ENCODE data around the gene EPS8L1. TPM values are rescaled to one million over a fixed set of nuclear protein-coding genes. Genes with fewer than 3 reads are reported as not detected.

The EPS8L1 gene
- total and polyA plus RNA-seq, 10 donors: 0.37 to 5.3 (median 3.1) TPM; not detected in 1

DNA sequence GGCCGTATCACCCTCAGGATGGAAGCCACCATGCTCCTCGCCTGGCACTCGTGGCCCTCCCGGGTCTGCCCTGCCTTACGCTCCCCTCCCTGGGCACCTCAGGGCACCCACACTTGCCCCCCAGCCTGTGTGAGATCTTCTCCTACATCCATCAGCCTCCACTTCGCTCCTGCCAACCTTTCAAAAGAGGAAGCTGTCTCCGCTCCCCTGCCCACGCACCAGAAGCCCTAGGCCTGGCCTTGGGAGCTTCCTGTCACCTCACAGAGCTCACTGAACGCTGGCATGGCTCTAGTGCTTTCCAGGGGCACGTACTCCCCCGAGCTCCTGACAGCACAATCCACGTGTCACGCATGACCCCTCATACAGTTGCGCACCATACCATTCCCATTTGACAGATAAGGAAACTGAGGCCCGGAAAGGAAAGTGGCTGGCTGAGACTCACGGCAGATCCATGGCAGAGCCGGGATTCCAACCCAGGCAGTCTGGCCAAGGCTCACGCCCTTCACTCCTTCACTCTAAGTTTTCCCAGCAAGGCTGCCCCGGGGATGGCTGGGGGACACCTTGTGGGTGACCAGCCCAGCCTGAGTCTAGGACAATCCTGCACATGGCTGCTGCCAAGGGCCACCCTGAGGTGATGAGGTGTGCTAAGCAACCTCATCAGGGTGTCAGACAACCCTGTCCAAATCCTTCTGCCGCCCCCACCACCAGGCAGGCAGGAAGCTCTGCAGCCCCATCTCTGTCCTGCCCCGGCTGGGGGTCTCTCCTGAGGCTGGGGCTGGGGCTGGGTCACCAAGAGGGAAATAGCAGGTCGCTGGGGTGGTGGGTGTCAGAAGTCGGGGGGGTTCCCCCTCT, 22.4 kb downstream of the EPS8L1 start:
- Histone ChIP-seq H3K27ac (peak overlapping the region in 7 of 8 donors; percentile 9 to 66 (median 58)), H3K27me3 (replicated peaks in 1 of 7) (no peaks in the 10 kb centered on the region), H3K9me3 (peaks cover 0 to 6% (median 3%) of the 10 kb centered on the region in 8 donors), H3K36me3 (peaks cover 0 to 85% (median 58%) of the 10 kb centered on the region in 6 donors), H3K4me3 (no peak overlapping the region), H3K4me1 (peaks cover 5 to 36% (median 26%) of the 10 kb centered on the region in 6 donors)
- no peak for DNase-seq
- TF ChIP-seq, protein P1, sequence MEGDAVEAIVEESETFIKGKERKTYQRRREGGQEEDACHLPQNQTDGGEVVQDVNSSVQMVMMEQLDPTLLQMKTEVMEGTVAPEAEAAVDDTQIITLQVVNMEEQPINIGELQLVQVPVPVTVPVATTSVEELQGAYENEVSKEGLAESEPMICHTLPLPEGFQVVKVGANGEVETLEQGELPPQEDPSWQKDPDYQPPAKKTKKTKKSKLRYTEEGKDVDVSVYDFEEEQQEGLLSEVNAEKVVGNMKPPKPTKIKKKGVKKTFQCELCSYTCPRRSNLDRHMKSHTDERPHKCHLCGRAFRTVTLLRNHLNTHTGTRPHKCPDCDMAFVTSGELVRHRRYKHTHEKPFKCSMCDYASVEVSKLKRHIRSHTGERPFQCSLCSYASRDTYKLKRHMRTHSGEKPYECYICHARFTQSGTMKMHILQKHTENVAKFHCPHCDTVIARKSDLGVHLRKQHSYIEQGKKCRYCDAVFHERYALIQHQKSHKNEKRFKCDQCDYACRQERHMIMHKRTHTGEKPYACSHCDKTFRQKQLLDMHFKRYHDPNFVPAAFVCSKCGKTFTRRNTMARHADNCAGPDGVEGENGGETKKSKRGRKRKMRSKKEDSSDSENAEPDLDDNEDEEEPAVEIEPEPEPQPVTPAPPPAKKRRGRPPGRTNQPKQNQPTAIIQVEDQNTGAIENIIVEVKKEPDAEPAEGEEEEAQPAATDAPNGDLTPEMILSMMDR (IDR thresholded peaks at IDR 0.05 in 8 of 11, conservative IDR thresholded peaks at IDR 0.05 in 3 of 11): no peak
- peak; percentile 50 to 71 (median 57) for TF ChIP-seq POLR2AphosphoS5 (IDR thresholded peaks at IDR 0.05)
- intact Hi-C loops (cut with DNase I; ENCODE audit: low total_unique reads): no loop called here
- WGBS, 5 donors: 63 to 73% (median 66%) methylated on average over 21 to 23 of the region's 23 CpGs

- no peak for TF ChIP-seq POLR2A (IDR thresholded peaks at IDR 0.05)
- TF ChIP-seq POLR2AphosphoS5 (IDR thresholded peaks at IDR 0.05): peak in 2 of 3 donors; percentile 55 to 72
- TF ChIP-seq, protein P1 (IDR thresholded peaks at IDR 0.05 in 8 of 11, conservative IDR thresholded peaks at IDR 0.05 in 3 of 11): peak in 8 of 11 experiments; percentile 35 to 65 (median 52)
- intact Hi-C loops (cut with DNase I; ENCODE audit: low total_unique reads): no loop called here
- DNase-seq: no peak
These were observed 23.3 kb downstream of the EPS8L1 start for GRCh38 chr19:55098716-55099556.

DNA sequence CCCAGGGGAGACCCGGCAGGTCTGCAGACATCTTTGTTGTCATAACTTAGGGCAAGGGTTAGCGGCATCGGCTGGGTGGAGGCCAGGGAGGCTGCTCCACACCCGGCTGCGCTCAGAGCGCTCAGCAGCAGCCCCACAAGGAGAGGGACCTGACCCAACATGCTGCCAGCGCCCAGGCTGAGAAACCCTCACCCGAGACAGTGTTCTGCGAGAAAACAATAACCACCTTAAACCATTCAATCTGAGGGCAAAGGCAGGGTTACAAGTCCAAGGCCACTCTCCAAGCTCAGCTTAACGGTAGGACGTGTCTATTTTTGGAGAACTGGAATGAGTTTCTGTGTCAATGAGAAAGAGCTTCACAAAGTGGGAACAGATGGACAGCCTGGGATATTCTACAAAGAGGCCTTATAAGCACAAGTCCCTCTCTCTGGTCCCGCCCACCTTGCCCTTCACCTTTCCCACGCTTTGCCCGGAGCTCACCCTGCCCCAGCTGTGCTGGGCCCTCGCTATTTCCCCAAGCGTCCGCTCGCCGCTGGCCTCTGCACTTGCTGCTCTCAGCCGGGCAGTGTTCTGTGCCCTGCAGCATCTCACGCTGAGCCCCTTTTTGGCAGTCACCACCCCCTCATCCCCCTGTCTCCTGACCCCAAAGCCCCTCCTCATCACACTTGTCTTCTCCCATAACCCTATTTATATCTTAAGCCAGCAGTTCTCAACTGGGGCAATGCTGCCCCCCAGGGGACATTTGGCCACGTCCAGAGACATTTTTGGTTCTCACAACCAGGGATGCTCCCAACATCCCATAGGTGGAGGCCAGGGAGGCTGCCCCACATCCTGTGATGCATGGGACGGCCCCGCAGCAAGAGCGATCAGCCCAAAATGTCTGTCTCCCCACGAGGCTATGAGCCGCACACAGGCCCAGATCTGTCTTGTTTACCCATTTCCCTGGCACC, 24.2 kb downstream of the EPS8L1 start:
- DNase-seq: no peak
- H3K4me3 ChIP-seq: no peak overlapping the region
- peaks cover 0 to 10% (median 8%) of the 10 kb centered on the region in 8 donors for H3K9me3 ChIP-seq
- 80 to 91% (median 84%) methylated on average over 23 to 27 of the region's 27 CpGs for WGBS, 5 donors
- peaks cover 0 to 90% (median 57%) of the 10 kb centered on the region in 6 donors for H3K36me3 ChIP-seq
- peaks cover 5 to 36% (median 26%) of the 10 kb centered on the region in 6 donors for H3K4me1 ChIP-seq
- intact Hi-C loops (cut with DNase I; ENCODE audit: low total_unique reads): no loop called here
- TF ChIP-seq POLR2A (IDR thresholded peaks at IDR 0.05): no peak
- peak in 2 of 3 donors; percentile 19 to 42 for TF ChIP-seq POLR2AphosphoS5 (IDR thresholded peaks at IDR 0.05)
- H3K27ac ChIP-seq: peak overlapping the region in 3 of 8 donors; percentile 59 to 66 (median 63)
- no peaks in the 10 kb centered on the region for H3K27me3 ChIP-seq (replicated peaks in 1 of 7)

More at GRCh38 chr19:55098716-55099556, 23.3 kb downstream of the EPS8L1 start:
- no peak overlapping the region for H3K4me3 ChIP-seq
- 51 to 80% (median 75%) methylated on average over 7 to 27 of the region's 27 CpGs for WGBS, 5 donors
- peaks cover 0 to 92% (median 64%) of the 10 kb centered on the region in 6 donors for H3K36me3 ChIP-seq
- peak overlapping the region in 6 of 8 donors; percentile 30 to 66 (median 58) for H3K27ac ChIP-seq
- peaks cover 0 to 10% (median 8%) of the 10 kb centered on the region in 8 donors for H3K9me3 ChIP-seq
- peaks cover 5 to 36% (median 26%) of the 10 kb centered on the region in 6 donors for H3K4me1 ChIP-seq
- H3K27me3 ChIP-seq (replicated peaks in 1 of 7): no peaks in the 10 kb centered on the region

All from spleen (tissue), 11 donors.